Kidney (tissue), 14 donors: ENCODE data around the gene ATG3. TPM values are rescaled to one million over a fixed set of nuclear protein-coding genes. Genes with fewer than 3 reads are reported as not detected.

Experiments
- DNase-seq, 5 donors: peaks; one replicate each; pipeline ENCODE4 v3.0.0-alpha.2; 2013 to 2020
- FAIRE-seq: peaks from 2 replicates; lab custom pipeline; 2012; peaks lifted over from hg19 to GRCh38; lab: Jason Lieb, UNC
- H3K27ac ChIP-seq, 2 donors: one replicate each; pipeline ENCODE4 v1.7.0; 2013; ENCODE audit warnings: low read depth in 2 of 2, low read length in 2 of 2, inconsistent platforms in 1 of 2
- H3K27me3 ChIP-seq: one replicate; pipeline ENCODE4 v1.7.1; 2013; ENCODE audit warnings: low read length, inconsistent platforms; ENCODE audit not compliant: control insufficient read depth, insufficient read depth
- H3K36me3 ChIP-seq, 3 donors: one replicate each; pipeline versions ENCODE4 v1.7.0 to v1.7.1; 2013; ENCODE audit warnings: low read length in 3 of 3, control low read depth in 1 of 3, inconsistent platforms in 1 of 3; ENCODE audit not compliant: insufficient read depth in 3 of 3, control insufficient read depth in 2 of 3
- H3K4me1 ChIP-seq, 3 donors: one replicate each; pipeline versions ENCODE4 v1.7.0 to v1.7.1; 2013; ENCODE audit warnings: low read length in 3 of 3, inconsistent platforms in 1 of 3, low read depth in 1 of 3; ENCODE audit not compliant: control insufficient read depth in 2 of 3, insufficient read depth in 2 of 3
- H3K4me3 ChIP-seq, 3 donors: one replicate each; pipeline versions ENCODE4 v1.7.0 to v1.8.1; 2013; ENCODE audit warnings: low read length in 3 of 3, control low read depth in 1 of 3, inconsistent platforms in 1 of 3
- H3K9ac ChIP-seq, 3 donors: one replicate each; pipeline versions ENCODE4 v1.7.0 to v1.7.1; 2013; ENCODE audit warnings: low read length in 3 of 3, control low read depth in 1 of 3, inconsistent platforms in 1 of 3
- H3K9me3 ChIP-seq, 3 donors: one replicate each; pipeline versions ENCODE4 v1.7.0 to v1.7.1; 2013; ENCODE audit warnings: low read length in 3 of 3, control low read depth in 1 of 3, inconsistent platforms in 1 of 3; ENCODE audit not compliant: control insufficient read depth in 2 of 3, insufficient read depth in 1 of 3
- CTCF ChIP-seq: IDR thresholded peaks from 3 replicates; pipeline ENCODE4 v1.5.1; 2012; ENCODE audit warnings: mild to moderate bottlenecking, moderate library complexity, borderline replicate concordance; ENCODE audit not compliant: insufficient read depth; ENCODE audit errors: extremely low read depth
- intact Hi-C: fragments of 100-400 bp; cut with DNase I; formaldehyde crosslinking; loops from one replicate; pipeline ENCODE4 v1.11.1; 2022
- polyA plus RNA-seq: library from polyadenylated mRNA; stranded (reverse); fragments of 350-450 nt; fragmentation: Illumina TruSeq; extraction: RNeasy Lipid Tissue Mini Kit (QIAGEN cat#74804); gene quantifications from one replicate; pipeline ENCODE4 v1.2.3, GENCODE V29; 2014; ENCODE audit warnings: low read depth, low replicate concordance; ENCODE audit not compliant: insufficient read depth
- total RNA-seq: library from RNA; stranded (reverse); fragmentation: NEBNext Ultra II Directional; extraction: Animal tissue kit (Norgen Biotek cat#: 25700); gene quantifications from one replicate; pipeline ENCODE4 v1.2.1, GENCODE V29; 2021
- donor health status: control.
- donor health status: control.
- donor health status: control.
- donor health status: control.
- donor health status: control.
- donor health status: DM: yes; HTN: yes; CAD: no.
- donor health status: Normal renal cell carcinoma (clear cell type).

Gene ATG3
- total and polyA plus RNA-seq, 2 donors from 2014 or later = 57.0 to 62.7 TPM

GRCh38 chr3:112486811-112487505 lies 74.8 kb downstream of the ATG3 start:
- H3K4me1 ChIP-seq = no peaks in the 10 kb centered on the region
- H3K27me3 ChIP-seq = no peaks in the 10 kb centered on the region
- TF ChIP-seq CTCF = no peak
- H3K4me3 ChIP-seq = no peak overlapping the region
- H3K9me3 ChIP-seq = no peaks in the 10 kb centered on the region
- FAIRE-seq = no peak
- DNase-seq = no peak
- intact Hi-C loops = no loop called here
- no peak overlapping the region for H3K9ac ChIP-seq
- no peaks in the 10 kb centered on the region for H3K36me3 ChIP-seq
- H3K27ac ChIP-seq = no peak overlapping the region

GRCh38 chr3:112484352-112484751 lies 77.4 kb downstream of the ATG3 start:
- Histone ChIP-seq H3K36me3 (no peaks in the 10 kb centered on the region), H3K27ac (no peak overlapping the region), H3K9me3 (no peaks in the 10 kb centered on the region), H3K4me1 (no peaks in the 10 kb centered on the region), H3K27me3 (no peaks in the 10 kb centered on the region), H3K9ac (no peak overlapping the region), H3K4me3 (no peak overlapping the region)
- intact Hi-C loops = no loop called here
- DNase-seq (no peak), FAIRE-seq (no peak)
- TF ChIP-seq CTCF = no peak

GRCh38 chr3:112482675-112483074 lies 79.1 kb downstream of the ATG3 start:
- TF ChIP-seq CTCF = no peak
- H3K36me3 ChIP-seq = no peaks in the 10 kb centered on the region
- FAIRE-seq = no peak
- no peaks in the 10 kb centered on the region for H3K4me1 ChIP-seq
- no peaks in the 10 kb centered on the region for H3K9me3 ChIP-seq
- H3K27me3 ChIP-seq = no peaks in the 10 kb centered on the region
- H3K4me3 ChIP-seq = no peak overlapping the region
- H3K27ac ChIP-seq = no peak overlapping the region
- intact Hi-C loops = no loop called here
- DNase-seq = no peak
- H3K9ac ChIP-seq = no peak overlapping the region

Other genes with a start within 250 kb of the ATG3 start
- 16.8 TPM for gene CD200, start 228.8 kb downstream of the ATG3 start, total RNA-seq
- 8.5 TPM for gene CD200, start 228.8 kb downstream of the ATG3 start, polyA plus RNA-seq
- gene BTLA, start 62.5 kb downstream of the ATG3 start, total RNA-seq = 3.2 TPM
- not detected for gene BTLA, start 62.5 kb downstream of the ATG3 start, polyA plus RNA-seq
- gene SLC35A5, start 83 bp upstream of the ATG3 start, total RNA-seq = 38.6 TPM
- gene SLC35A5, start 83 bp upstream of the ATG3 start, polyA plus RNA-seq = 22.5 TPM
- gene CCDC80, start 79.2 kb upstream of the ATG3 start, total RNA-seq = 57.5 TPM
- gene CCDC80, start 79.2 kb upstream of the ATG3 start, polyA plus RNA-seq = 12.0 TPM